H1 (cell line): ENCODE results near the gene OPCML. TPM values are rescaled to one million over a fixed set of nuclear protein-coding genes. Genes with fewer than 3 reads are reported as not detected.

ENCODE experiments used
- CTCF ChIA-PET: fragments of 300-600 bp; sonication (Branson Sonifier 250); formaldehyde crosslinking; loops from one replicate; lab custom pipeline; 2021; ENCODE audit not compliant: partially characterized antibody; lab: Charles Lee
- POLR2A ChIA-PET: fragments of 300-600 bp; sonication (Branson Sonifier 250); formaldehyde crosslinking; loops from one replicate; lab custom pipeline; 2021; ENCODE audit warnings: inconsistent platforms; ENCODE audit not compliant: partially characterized antibody; lab: Charles Lee
- DNase-seq, 2 experiments: peaks; one replicate each; pipeline versions ENCODE4 v3.0.0 to v3.0.0-alpha.2; 2010 to 2022; ENCODE audit warnings: low spot score in 2 of 2, low read depth in 1 of 2, mixed read lengths in 1 of 2
- FAIRE-seq: peaks from 2 replicates; lab custom pipeline; 2011; peaks lifted over from hg19 to GRCh38; lab: Jason Lieb, UNC
- H2AFZ ChIP-seq: 2 replicates; pipeline ENCODE4 v1.8.1; 2012; ENCODE audit warnings: low read length, inconsistent platforms
- H2AK5ac ChIP-seq: 2 replicates; pipeline ENCODE4 v1.6.1; 2013; ENCODE audit warnings: low read depth, low read length
- H2BK120ac ChIP-seq: replicated peaks from 2 replicates; pipeline ENCODE3; 2013; ENCODE audit warnings: low read depth, low read length, inconsistent platforms
- H2BK12ac ChIP-seq: 2 replicates; pipeline ENCODE4 v1.6.1; 2013; ENCODE audit warnings: low read depth, low read length
- H2BK15ac ChIP-seq: 2 replicates; pipeline ENCODE4 v1.6.1; 2013; ENCODE audit warnings: low read length
- H2BK20ac ChIP-seq: 2 replicates; pipeline ENCODE4 v1.6.1; 2013; ENCODE audit warnings: low read length
- H2BK5ac ChIP-seq: 2 replicates; pipeline ENCODE4 v1.6.1; 2013; ENCODE audit warnings: low read depth, low read length
- H3K14ac ChIP-seq: 2 replicates; pipeline ENCODE4 v1.6.1; 2013; ENCODE audit warnings: inconsistent platforms; ENCODE audit not compliant: insufficient read length
- H3K18ac ChIP-seq: 2 replicates; pipeline ENCODE4 v1.6.1; 2013; ENCODE audit warnings: low read length; ENCODE audit errors: extremely low read depth
- H3K23ac ChIP-seq: 2 replicates; pipeline ENCODE4 v1.6.1; 2013; ENCODE audit warnings: inconsistent platforms; ENCODE audit not compliant: insufficient read length
- H3K23me2 ChIP-seq: 2 replicates; pipeline ENCODE4 v1.6.1; 2013; ENCODE audit warnings: low read depth, low read length
- H3K27ac ChIP-seq: 2 replicates; pipeline ENCODE4 v1.6.1; 2011; ENCODE audit warnings: low read depth, low read length, inconsistent platforms
- H3K27me3 ChIP-seq, 4 experiments: replicated peaks in 1 of 4; 1 replicate in 1 of 4; 2 replicates in 3 of 4; pipeline versions ENCODE4 v1.6.1 to v1.8.1; 2011 to 2013; ENCODE audit warnings: low read length in 3 of 4, mild to moderate bottlenecking in 3 of 4, inconsistent platforms in 2 of 4, mixed read lengths in 2 of 4, moderate library complexity in 1 of 4; ENCODE audit not compliant: control insufficient read depth in 3 of 4, insufficient read depth in 3 of 4; ENCODE audit errors: extremely low read depth in 1 of 4
- H3K36me3 ChIP-seq, 4 experiments: 2 replicates each; pipeline versions ENCODE4 v1.6.1 to v1.8.1; 2011 to 2013; ENCODE audit warnings: mild to moderate bottlenecking in 4 of 4, low read length in 3 of 4, moderate library complexity in 2 of 4, control low read depth in 1 of 4, inconsistent platforms in 1 of 4; ENCODE audit not compliant: insufficient read depth in 4 of 4, control insufficient read depth in 2 of 4
- H3K4ac ChIP-seq: replicated peaks from 2 replicates; pipeline ENCODE3; 2013; ENCODE audit warnings: low read length, low read depth, mixed read lengths, inconsistent platforms; ENCODE audit not compliant: insufficient read length
- H3K4me1 ChIP-seq, 4 experiments: replicated peaks in 1 of 4; 1 replicate in 1 of 4; 2 replicates in 3 of 4; pipeline versions ENCODE4 v1.6.1 to v1.8.1; 2011 to 2013; ENCODE audit warnings: low read length in 3 of 4, inconsistent platforms in 2 of 4, mixed read lengths in 1 of 4; ENCODE audit not compliant: insufficient read depth in 4 of 4, control insufficient read depth in 3 of 4
- H3K4me2 ChIP-seq, 2 experiments: 2 replicates each; pipeline versions ENCODE4 v1.6.1 to v1.8.1; 2011 to 2013; ENCODE audit warnings: low read depth in 2 of 2, low read length in 2 of 2, control low read depth in 1 of 2, inconsistent platforms in 1 of 2, mild to moderate bottlenecking in 1 of 2; ENCODE audit not compliant: insufficient read depth in 1 of 2
- H3K4me3 ChIP-seq, 4 experiments: fragments of 200-600, 300-600 bp in 1 of 4; sonication (generic), shearing (Covaris generic), sonication (Bioruptor Twin) in 1 of 4; 2 replicates each; pipeline versions ENCODE4 v1.5.1 to v1.8.1; 2011 to 2016; ENCODE audit warnings: low read length in 4 of 4, low read depth in 3 of 4, control low read depth in 2 of 4, inconsistent platforms in 2 of 4, mild to moderate bottlenecking in 2 of 4, mixed read lengths in 1 of 4, moderate library complexity in 1 of 4; ENCODE audit not compliant: insufficient read depth in 2 of 4; ENCODE audit errors: extremely low read depth in 1 of 4
- H3K56ac ChIP-seq: replicated peaks from 2 replicates; pipeline ENCODE3; 2013; ENCODE audit warnings: low read depth, mild to moderate bottlenecking, mixed read lengths, low read length, inconsistent platforms; ENCODE audit not compliant: insufficient read length
- H3K79me1 ChIP-seq: 2 replicates; pipeline ENCODE4 v1.6.1; 2013; ENCODE audit warnings: low read depth, low read length, control low read depth
- H3K79me2 ChIP-seq, 2 experiments: 2 replicates each; pipeline versions ENCODE4 v1.6.1 to v1.8.1; 2012 to 2013; ENCODE audit warnings: low read length in 2 of 2, mild to moderate bottlenecking in 2 of 2, inconsistent platforms in 1 of 2; ENCODE audit not compliant: insufficient read depth in 2 of 2, control insufficient read depth in 1 of 2
- H3K9ac ChIP-seq, 4 experiments: replicated peaks in 1 of 4; 1 replicate in 1 of 4; 2 replicates in 3 of 4; pipeline versions ENCODE4 v1.6.1 to v1.8.1; 2011 to 2013; ENCODE audit warnings: low read depth in 3 of 4, low read length in 3 of 4, control low read depth in 2 of 4, mild to moderate bottlenecking in 2 of 4, moderate library complexity in 2 of 4, inconsistent platforms in 1 of 4; ENCODE audit errors: extremely low read depth in 1 of 4
- H3K9me3 ChIP-seq, 2 experiments: 2 replicates each; pipeline versions ENCODE4 v1.6.1 to v1.8.1; 2012 to 2013; ENCODE audit warnings: mild to moderate bottlenecking in 2 of 2, moderate library complexity in 2 of 2, control low read depth in 1 of 2, inconsistent platforms in 1 of 2, low read depth in 1 of 2, low read length in 1 of 2, mixed read lengths in 1 of 2; ENCODE audit not compliant: insufficient read depth in 2 of 2
- H4K20me1 ChIP-seq, 2 experiments: replicated peaks in 1 of 2; 2 replicates each; pipeline versions ENCODE3 to v1.8.1; 2011 to 2013; ENCODE audit warnings: inconsistent platforms in 2 of 2, low read length in 2 of 2, mild to moderate bottlenecking in 1 of 2; ENCODE audit not compliant: insufficient read depth in 2 of 2, control insufficient read depth in 1 of 2
- H4K5ac ChIP-seq: 2 replicates; pipeline ENCODE4 v1.6.1; 2013; ENCODE audit warnings: low read length, low read depth, mixed read lengths, inconsistent platforms; ENCODE audit not compliant: insufficient read length
- H4K8ac ChIP-seq: 2 replicates; pipeline ENCODE4 v1.8.0; 2013; ENCODE audit warnings: mild to moderate bottlenecking, moderate library complexity, low read length, inconsistent platforms; ENCODE audit not compliant: insufficient read depth; ENCODE audit errors: extremely low read depth
- H4K91ac ChIP-seq: replicated peaks from 2 replicates; pipeline ENCODE3; 2013; ENCODE audit warnings: low read length, mixed read lengths, inconsistent platforms; ENCODE audit not compliant: insufficient read length
- CEBPB ChIP-seq: IDR thresholded peaks from 2 replicates; pipeline ENCODE4 v1.6.1; 2012; ENCODE audit warnings: low read depth, low read length
- CHD1 ChIP-seq: IDR thresholded peaks from 2 replicates; pipeline ENCODE4 v1.6.1; 2012; ENCODE audit warnings: low read depth, low read length, improper control_type of control experiment
- CHD2 ChIP-seq: IDR thresholded peaks from 2 replicates; pipeline ENCODE4 v1.6.1; 2012; ENCODE audit warnings: low read length, improper control_type of control experiment
- EP300 ChIP-seq, 2 experiments: IDR thresholded peaks; 1 replicate in 1 of 2; 2 replicates in 1 of 2; pipeline ENCODE4 v1.6.1; 2011 to 2012; ENCODE audit warnings: low read depth in 2 of 2, low read length in 2 of 2, mild to moderate bottlenecking in 2 of 2, borderline replicate concordance in 1 of 2, inconsistent platforms in 1 of 2, moderate library complexity in 1 of 2
- HDAC2 ChIP-seq, 2 experiments: fragments of 300-600 bp in 1 of 2; sonication (generic) in 1 of 2; IDR thresholded peaks; 2 replicates each; pipeline ENCODE4 v1.6.1; 2011 to 2012; ENCODE audit warnings: low read depth in 2 of 2, low read length in 2 of 2, mild to moderate bottlenecking in 2 of 2, moderate library complexity in 2 of 2, borderline replicate concordance in 1 of 2, inconsistent platforms in 1 of 2
- KDM4A ChIP-seq: IDR thresholded peaks from one replicate; pipeline ENCODE4 v1.7.1; 2012; ENCODE audit warnings: low read depth, mild to moderate bottlenecking, moderate library complexity, low read length, inconsistent platforms; ENCODE audit not compliant: severe bottlenecking
- MAFK ChIP-seq: IDR thresholded peaks from 2 replicates; pipeline ENCODE4 v1.6.1; 2012; ENCODE audit warnings: low read depth, mild to moderate bottlenecking, improper control_type of control experiment, low read length
- POLR2A ChIP-seq, 2 experiments: IDR thresholded peaks; 1 replicate in 1 of 2; 2 replicates in 1 of 2; pipeline ENCODE4 v1.6.1; 2011; ENCODE audit warnings: low read depth in 2 of 2, low read length in 2 of 2, mild to moderate bottlenecking in 2 of 2; ENCODE audit errors: control extremely low read depth in 1 of 2
- RFX5 ChIP-seq: IDR thresholded peaks from 2 replicates; pipeline ENCODE4 v1.6.1; 2011; ENCODE audit warnings: low read depth, low read length, improper control_type of control experiment, borderline replicate concordance
- SP4 ChIP-seq: IDR thresholded peaks from 2 replicates; pipeline ENCODE4 v1.6.1; 2012; ENCODE audit warnings: low read length, inconsistent platforms
- SUZ12 ChIP-seq: fragments of 200-600 bp; sonication (generic); IDR thresholded peaks from 2 replicates; pipeline ENCODE4 v1.6.1; 2012; ENCODE audit warnings: mild to moderate bottlenecking, inconsistent platforms, low read length, moderate library complexity, mixed read lengths
- TCF12 ChIP-seq: IDR thresholded peaks from 2 replicates; pipeline ENCODE4 v1.6.1; 2011; ENCODE audit warnings: low read depth, mild to moderate bottlenecking, low read length
- YY1 ChIP-seq: IDR thresholded peaks from 2 replicates; pipeline ENCODE4 v1.6.1; 2011; ENCODE audit warnings: low read depth, mild to moderate bottlenecking, low read length
- ZNF274 ChIP-seq: IDR thresholded peaks from 2 replicates; pipeline ENCODE4 v1.7.0; 2012; ENCODE audit warnings: low read length, borderline replicate concordance; ENCODE audit errors: extremely low read depth
- WGBS, 2 experiments: shearing (Covaris generic) in 1 of 2; methylation state at CpG; one replicate each; pipeline versions ENCODE4 v1.1.6 to v1.1.7; 2013 to 2015; ENCODE audit warnings: low lambda C conversion rate in 2 of 2, mixed read lengths in 2 of 2, inconsistent platforms in 1 of 2, low coverage in 1 of 2, missing lambda C conversion rate in 1 of 2; ENCODE audit not compliant: insufficient replicate concordance in 2 of 2, insufficient coverage in 1 of 2, insufficient read length in 1 of 2; ENCODE audit errors: extremely low coverage in 1 of 2, missing lambda C conversion rate in 1 of 2; 5-methylcytosine and 5-hydroxymethylcytosine counted together
- polyA plus RNA-seq, 7 experiments: library from polyadenylated mRNA; depleted of rRNA in 3 of 7; stranded (reverse) in 5 of 7; unstranded in 2 of 7; fragments of >200 nt in 5 of 7; fragments of 200-250 nt in 2 of 7; gene quantifications; 1 replicate in 5 of 7; 2 replicates in 1 of 7; 4 replicates in 1 of 7; pipeline versions ENCODE4 v1.2.1 to v1.2.3, GENCODE V29; 2011 to 2013; ENCODE audit warnings: missing spikeins in 2 of 7, mixed read lengths in 2 of 7
- total RNA-seq: library from RNA; stranded (reverse); fragmentation: NEBNext Ultra II Directional; extraction: Animal tissue kit (Norgen Biotek cat#: 25700); gene quantifications from 2 replicates; pipeline ENCODE4 v1.2.1, GENCODE V29; 2021
- TF ChIP-seq, protein P1 (sequence below): IDR thresholded peaks from 2 replicates; pipeline ENCODE4 v1.6.1; 2012; ENCODE audit warnings: inconsistent platforms

The OPCML gene
- total and polyA plus RNA-seq, 2 of the 8 experiments (the other 6 are each of a cell fraction or from before 2014, with no cell fraction given), result 2.3 to 3.1 TPM

DNA sequence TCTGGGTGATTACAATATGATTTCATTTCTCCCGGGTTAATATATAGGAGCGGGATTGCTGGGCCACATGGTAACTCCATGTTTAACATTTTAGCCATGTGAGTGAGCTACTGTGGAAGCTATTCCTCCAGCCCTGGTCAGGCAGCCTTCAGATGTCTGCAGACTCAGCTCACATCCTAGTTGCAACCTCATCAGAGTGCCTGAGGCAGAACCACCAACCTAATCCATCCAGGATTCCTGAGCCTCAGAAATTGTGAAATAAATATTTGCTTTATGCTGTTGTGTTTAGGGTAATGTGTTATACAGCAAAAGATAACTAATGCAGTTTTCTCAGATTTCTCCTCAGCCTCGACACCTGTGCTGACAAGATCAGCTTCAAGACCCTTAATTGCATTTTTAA, 676.8 kb downstream of the OPCML start:
- Histone ChIP-seq H2BK15ac (no peak overlapping the region), H2AFZ (no peak overlapping the region), H4K91ac (peak overlapping the region; percentile 48), H2BK20ac (no peak overlapping the region), H3K23me2 (no peaks in the 10 kb centered on the region), H2AK5ac (no peak overlapping the region), H3K56ac (no peak overlapping the region), H3K79me1 (no peaks in the 10 kb centered on the region), H2BK120ac (no peak overlapping the region), H3K4me2 (no peak overlapping the region), H3K36me3 (0 out of 8 replicates have a peak, but pooled peaks cover 0 to 4% (median 2%) of the 10 kb centered on the region in 4 experiments), H3K18ac (no peak overlapping the region), H3K4me1 (peaks cover 0 to 4% (median 1%) of the 10 kb centered on the region in 4 experiments; a peak in 2 of 7 replicates), H4K20me1 (no peaks in the 10 kb centered on the region), H2BK5ac (no peak overlapping the region), H3K79me2 (no peaks in the 10 kb centered on the region), H3K23ac (no peak overlapping the region), H4K8ac (no peak overlapping the region), H3K14ac (no peak overlapping the region), H3K4ac (no peak overlapping the region), H3K9me3 (peaks cover 10 to 13% of the 10 kb centered on the region in 2 experiments; a peak in 3 of 4 replicates), H3K27me3 (no peaks in the 10 kb centered on the region), H4K5ac (no peak overlapping the region), H3K27ac (no peak overlapping the region), H2BK12ac (no peak overlapping the region), H3K4me3 (no peak overlapping the region), H3K9ac (no peak overlapping the region)
- POLR2A ChIA-PET, result interaction anchor here (1.0 kb wide), 1 partner anchor 9 kb away, joined by 3 read pairs; no protein-coding TSS in a partner anchor
- CTCF ChIA-PET, result interaction anchor here (0.7 to 3.8 kb wide), 4 partner anchors 10 to 86 kb away, joined by 3 to 13 read pairs (median 4); no protein-coding TSS in a partner anchor
- FAIRE-seq (no peak), DNase-seq (no peak)
- 98% methylated on average over 3 of the region's 3 CpGs; no CpG with 5 or more reads in 1 of the 2 experiments for WGBS, 2 experiments
- TF ChIP-seq, protein P1, sequence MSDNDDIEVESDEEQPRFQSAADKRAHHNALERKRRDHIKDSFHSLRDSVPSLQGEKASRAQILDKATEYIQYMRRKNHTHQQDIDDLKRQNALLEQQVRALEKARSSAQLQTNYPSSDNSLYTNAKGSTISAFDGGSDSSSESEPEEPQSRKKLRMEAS, result no peak
- TF ChIP-seq SUZ12 (no peak), RFX5 (no peak), MAFK (no peak), CEBPB (no peak), ZNF274 (no peak), EP300 (IDR thresholded peaks at IDR 0.05; ENCODE audit: borderline replicate concordance in 1 of 2, low read depth in 2 of 2, low read length in 2 of 2) (no peak), TCF12 (no peak), KDM4A (no peak), POLR2A (IDR thresholded peaks at IDR 0.05; ENCODE audit: control extremely low read depth in 1 of 2, low read depth in 2 of 2, low read length in 2 of 2) (no peak), YY1 (no peak), SP4 (no peak), HDAC2 (IDR thresholded peaks at IDR 0.05; ENCODE audit: borderline replicate concordance in 1 of 2, low read depth in 2 of 2, low read length in 2 of 2) (no peak), CHD2 (no peak), CHD1 (no peak)
